ENCODE measurements around the gene JMJD6. TPM values are rescaled to one million over a fixed set of nuclear protein-coding genes. Genes with fewer than 3 reads are reported as not detected.
A peak's percentile ranks its signal among the peaks of the same experiment; 100 is the strongest.

Gene JMJD6
- total RNA-seq, 1 experiment from 2014 or later: 47.6 TPM

GRCh38 chr17:76673729-76674128 is 52.7 kb downstream of the JMJD6 start:
- Histone ChIP-seq H3K27ac (ENCODE audit: low read depth, low read length) (no peak overlapping the region), H3K79me2 (ENCODE audit: insufficient read depth, low read length) (no peaks in the 10 kb centered on the region), H3K4me2 (ENCODE audit: low read length) (no peak overlapping the region), H4K20me1 (ENCODE audit: insufficient read depth) (no peaks in the 10 kb centered on the region), H3K9me3 (ENCODE audit: control insufficient read depth in 1 of 2, insufficient read depth in 1 of 2, low read depth in 1 of 2, low read length in 2 of 2) (no peaks in the 10 kb centered on the region), H3K9me2 (ENCODE audit: insufficient read depth) (no peaks in the 10 kb centered on the region), H3K4me1 (ENCODE audit: control insufficient read depth in 1 of 2, insufficient read depth in 2 of 2, low read length in 2 of 2) (peaks cover 21% of the 10 kb centered on the region in 2 experiments), H2AFZ (ENCODE audit: low read depth, low read length, poor library complexity, severe bottlenecking) (no peak overlapping the region), H3K36me3 (ENCODE audit: control insufficient read depth in 1 of 2, insufficient read depth in 2 of 2, low read length in 2 of 2) (no peaks in the 10 kb centered on the region; a peak in 1 of 4 replicates), H3K4me3 (replicated peaks in 1 of 2; ENCODE audit: low read depth in 1 of 2, low read length in 2 of 2) (no peak overlapping the region), H3K9ac (ENCODE audit: low read length) (no peak overlapping the region), H3K27me3 (ENCODE audit: insufficient read depth, low read length) (no peaks in the 10 kb centered on the region)
- ATAC-seq (no peak), DNase-seq (ENCODE audit: low read depth, low spot score) (no peak)
- intact Hi-C loops (cut with micrococcal nuclease): no loop called here
- TF ChIP-seq CBX3 (IDR thresholded peaks at IDR 0.05; ENCODE audit: low read depth) (no peak), POLR2AphosphoS5 (IDR thresholded peaks at IDR 0.05; ENCODE audit: low read depth, low read length) (peak; percentile 30)
- no TSS peak for BruUV-seq (replicated peaks)
- ChIA-PET RAD21 (ENCODE audit: low non-redundant PET in 1 of 2, low total read pairs in 2 of 2, uncharacterized antibody in 2 of 2, unreplicated experiment in 2 of 2) (no interaction called here), CTCF (no interaction called here), POLR2A (no interaction called here)

- H2AFZ ChIP-seq (ENCODE audit: low read depth, low read length, poor library complexity, severe bottlenecking): no peak overlapping the region
- no peaks in the 10 kb centered on the region; a peak in 1 of 4 replicates for H3K36me3 ChIP-seq (ENCODE audit: control insufficient read depth in 1 of 2, insufficient read depth in 2 of 2, low read length in 2 of 2)
- H3K79me2 ChIP-seq (ENCODE audit: insufficient read depth, low read length): no peaks in the 10 kb centered on the region
- RAD21 ChIA-PET (ENCODE audit: low non-redundant PET in 1 of 2, low total read pairs in 2 of 2, uncharacterized antibody in 2 of 2, unreplicated experiment in 2 of 2): no interaction called here
- H3K9ac ChIP-seq (ENCODE audit: low read length): no peak overlapping the region
- no peaks in the 10 kb centered on the region for H3K27me3 ChIP-seq (ENCODE audit: insufficient read depth, low read length)
- DNase-seq (ENCODE audit: low read depth, low spot score) (no peak), ATAC-seq (no peak)
- CTCF ChIA-PET: interaction anchor here (1.6 kb wide), 1 partner anchor 12 kb away, joined by 5 read pairs; no protein-coding TSS in a partner anchor
- no peak overlapping the region for H3K27ac ChIP-seq (ENCODE audit: low read depth, low read length)
- H3K9me2 ChIP-seq (ENCODE audit: insufficient read depth): no peaks in the 10 kb centered on the region
- H3K4me1 ChIP-seq (ENCODE audit: control insufficient read depth in 1 of 2, insufficient read depth in 2 of 2, low read length in 2 of 2): peaks cover 21% of the 10 kb centered on the region in 2 experiments
- no peaks in the 10 kb centered on the region for H4K20me1 ChIP-seq (ENCODE audit: insufficient read depth)
- no peak for TF ChIP-seq ZBTB33 (IDR thresholded peaks at IDR 0.05; ENCODE audit: extremely low read depth, insufficient replicate concordance, low read length)
- TF ChIP-seq CBX3 (IDR thresholded peaks at IDR 0.05; ENCODE audit: low read depth): no peak
- TF ChIP-seq POLR2A (IDR thresholded peaks at IDR 0.05; ENCODE audit: borderline replicate concordance, extremely low read depth, insufficient read depth, insufficient read length): no peak
- TF ChIP-seq ATF3 (IDR thresholded peaks at IDR 0.05): no peak
- no peak for TF ChIP-seq ZNF274 (IDR thresholded peaks at IDR 0.05; ENCODE audit: low read depth, low read length)
- TF ChIP-seq SP1 (IDR thresholded peaks at IDR 0.05; ENCODE audit: low read depth): no peak
- no peak for TF ChIP-seq MAX (IDR thresholded peaks at IDR 0.05)
- TF ChIP-seq ELF1 (IDR thresholded peaks at IDR 0.05; ENCODE audit: borderline replicate concordance, low read depth): no peak
- TF ChIP-seq YY1 (IDR thresholded peaks at IDR 0.05; ENCODE audit: extremely low read depth, insufficient replicate concordance, low read depth, low read length): no peak
- no peak for TF ChIP-seq ZFX (IDR thresholded peaks at IDR 0.05)
- TF ChIP-seq CEBPB (IDR thresholded peaks at IDR 0.05; ENCODE audit: low read depth): no peak
- TF ChIP-seq EGR1 (IDR thresholded peaks at IDR 0.05; ENCODE audit: low read depth): no peak
- TF ChIP-seq JUND (IDR thresholded peaks at IDR 0.05): no peak
- no peak for TF ChIP-seq FOSL1 (IDR thresholded peaks at IDR 0.05; ENCODE audit: low read depth)
- no peak for TF ChIP-seq SRF (IDR thresholded peaks at IDR 0.05; ENCODE audit: low read depth)
- TF ChIP-seq RAD21 (IDR thresholded peaks at IDR 0.05; ENCODE audit: low read depth): no peak
- no peak for TF ChIP-seq EZH2phosphoT487 (IDR thresholded peaks at IDR 0.05; ENCODE audit: borderline replicate concordance)
- no peak for TF ChIP-seq EZH2 (IDR thresholded peaks at IDR 0.05)
- no peak for TF ChIP-seq SIN3A (IDR thresholded peaks at IDR 0.05; ENCODE audit: low read depth)
- no peak for TF ChIP-seq TCF7L2 (IDR thresholded peaks at IDR 0.05; ENCODE audit: borderline replicate concordance, extremely low read depth, insufficient read depth, insufficient read length)
- H3K4me3 ChIP-seq (replicated peaks in 1 of 2; ENCODE audit: low read depth in 1 of 2, low read length in 2 of 2): peak overlapping the region in 1 of 2 experiments; percentile 82; a peak in 2 of 4 replicates
- peak overlapping the region; percentile 78 for H3K4me2 ChIP-seq (ENCODE audit: low read length)
- intact Hi-C loops (cut with micrococcal nuclease): no loop called here
- BruUV-seq (replicated peaks): no TSS peak
- POLR2A ChIA-PET: no interaction called here
- H3K9me3 ChIP-seq (ENCODE audit: control insufficient read depth in 1 of 2, insufficient read depth in 1 of 2, low read depth in 1 of 2, low read length in 2 of 2): no peaks in the 10 kb centered on the region
Measured at GRCh38 chr17:76672892-76673291, 53.5 kb downstream of the JMJD6 start.
